ENCODE measurements around the gene ALCAM.

- TF ChIP-seq POLR2AphosphoS5 (IDR thresholded peaks at IDR 0.05; ENCODE audit: low read depth) (no peak), CTCF (IDR thresholded peaks at IDR 0.05; ENCODE audit: insufficient read depth, low read length) (no peak), REST (IDR thresholded peaks at IDR 0.05; ENCODE audit: insufficient replicate concordance, low read depth) (no peak), SPI1 (IDR thresholded peaks at IDR 0.05; ENCODE audit: borderline replicate concordance, low read depth) (no peak)
Observed at GRCh38 chr3:105615814-105616213, 249.1 kb downstream of the ALCAM start.
